ENCODE results near the gene C1orf87.

The C1orf87 gene

GRCh38 chr1:60073605-60074278 is at the start of gene C1orf87:
C1orf87 (minus strand) TSS chr1:60073770; CDS start chr1:60072643, 1,127 bp downstream.
- TF ChIP-seq CTCF (IDR thresholded peaks at IDR 0.05; ENCODE audit: insufficient read depth, low read depth, low read length, missing control alignments): no peak
- peak; percentile 5 for DNase-seq (ENCODE audit: low read depth)
- H3K4me3 ChIP-seq (ENCODE audit: low read length): no peak within 1 kb of the TSS

- DNase-seq (ENCODE audit: low read depth): no peak
- H3K4me3 ChIP-seq (ENCODE audit: low read length): no peak overlapping the region
- no peak for TF ChIP-seq CTCF (IDR thresholded peaks at IDR 0.05; ENCODE audit: insufficient read depth, low read depth, low read length, missing control alignments)
These were observed 44.5 kb upstream of the C1orf87 start for GRCh38 chr1:60118085-60118484.

GRCh38 chr1:60114745-60115318 is 41.3 kb upstream of the C1orf87 start:
- no peak for TF ChIP-seq CTCF (IDR thresholded peaks at IDR 0.05; ENCODE audit: insufficient read depth, low read depth, low read length, missing control alignments)
- no peak overlapping the region for H3K4me3 ChIP-seq (ENCODE audit: low read length)
- DNase-seq (ENCODE audit: low read depth): no peak

GRCh38 chr1:60113596-60113995 is 40.0 kb upstream of the C1orf87 start:
- H3K4me3 ChIP-seq (ENCODE audit: low read length): no peak overlapping the region
- no peak for TF ChIP-seq CTCF (IDR thresholded peaks at IDR 0.05; ENCODE audit: insufficient read depth, low read depth, low read length, missing control alignments)
- no peak for DNase-seq (ENCODE audit: low read depth)

GRCh38 chr1:60113028-60113427 is 39.5 kb upstream of the C1orf87 start:
- DNase-seq (ENCODE audit: low read depth): no peak
- no peak overlapping the region for H3K4me3 ChIP-seq (ENCODE audit: low read length)
- TF ChIP-seq CTCF (IDR thresholded peaks at IDR 0.05; ENCODE audit: insufficient read depth, low read depth, low read length, missing control alignments): no peak

GRCh38 chr1:60111716-60112115 is 38.1 kb upstream of the C1orf87 start:
- no peak for TF ChIP-seq CTCF (IDR thresholded peaks at IDR 0.05; ENCODE audit: insufficient read depth, low read depth, low read length, missing control alignments)
- DNase-seq (ENCODE audit: low read depth): no peak
- no peak overlapping the region for H3K4me3 ChIP-seq (ENCODE audit: low read length)

- no peak for DNase-seq (ENCODE audit: low read depth)
- TF ChIP-seq CTCF (IDR thresholded peaks at IDR 0.05; ENCODE audit: insufficient read depth, low read depth, low read length, missing control alignments): no peak
- no peak overlapping the region for H3K4me3 ChIP-seq (ENCODE audit: low read length)
These were observed 37.5 kb upstream of the C1orf87 start for GRCh38 chr1:60111118-60111517.
